K562 (cell line): ENCODE results near the gene RASL10B. TPM values are rescaled to one million over a fixed set of nuclear protein-coding genes. Genes with fewer than 3 reads are reported as not detected.

ENCODE experiments used
- ATAC-seq: fragments of 200-7000 bp; cut with Tn5 transposase; 3 replicates; pipeline ENCODE4 v1.9.1; 2020; ENCODE audit warnings: moderate library complexity
- BruUV-seq: library from RNA; stranded (reverse); fragments of 400-500 nt; replicated peaks from 2 replicates; lab custom pipeline; 2021; lab: Mats Ljungman, UMichigan
- CTCF ChIA-PET: fragments of 300-600 bp; formaldehyde crosslinking; extraction: SDS; loops from one replicate; lab custom pipeline; 2021; ENCODE audit warnings: low intra/inter-chr PET ratio; lab: Yijun Ruan, JAX
- POLR2A ChIA-PET: fragments of 300-600, 350-650 bp; sonication (Branson Sonifier 250); formaldehyde crosslinking; extraction: SDS; loops from one replicate; lab custom pipeline; 2021; ENCODE audit warnings: antibody characterized with exemption, inconsistent platforms; lab: Yijun Ruan, JAX
- DNase-seq, 4 experiments: peaks; one replicate each; pipeline versions ENCODE4 v3.0.0 to v3.0.0-alpha.2; 2011 to 2018; ENCODE audit warnings: low spot score in 3 of 4, mixed read lengths in 3 of 4; ENCODE audit errors: extremely low read depth in 1 of 4
- FAIRE-seq: peaks from 2 replicates; lab custom pipeline; 2011; peaks lifted over from hg19 to GRCh38; lab: Jason Lieb, UNC
- H2AFZ ChIP-seq: 2 replicates; pipeline ENCODE4 v1.6.0; 2011; ENCODE audit warnings: low read depth, low read length, control low read depth, inconsistent platforms
- H3K27ac ChIP-seq: fragments of 200-600 bp; 3 replicates; pipeline ENCODE4 v1.8.0; 2011; ENCODE audit warnings: low read depth, mild to moderate bottlenecking, control low read depth, inconsistent platforms, low read length, moderate library complexity, mixed read lengths; ENCODE audit errors: extremely low read depth
- H3K27me3 ChIP-seq, 2 experiments: fragments of 300-600 bp in 1 of 2; 2 replicates in 1 of 2; 3 replicates in 1 of 2; pipeline versions ENCODE4 v1.6.0 to v1.8.0; 2011; ENCODE audit warnings: inconsistent platforms in 2 of 2, low read length in 2 of 2, mild to moderate bottlenecking in 1 of 2, mixed read lengths in 1 of 2, moderate library complexity in 1 of 2; ENCODE audit not compliant: control insufficient read depth in 2 of 2, insufficient read depth in 2 of 2
- H3K36me3 ChIP-seq: fragments of 300-600 bp; 3 replicates; pipeline ENCODE4 v1.8.0; 2011; ENCODE audit warnings: mild to moderate bottlenecking, low read length, inconsistent platforms; ENCODE audit not compliant: control insufficient read depth, insufficient read depth
- H3K4me1 ChIP-seq, 2 experiments: fragments of 200-600 bp in 1 of 2; replicated peaks in 1 of 2; 2 replicates in 1 of 2; 3 replicates in 1 of 2; pipeline versions ENCODE4 v1.5.1 to v1.8.0; 2011; ENCODE audit warnings: inconsistent platforms in 2 of 2, low read length in 2 of 2, mild to moderate bottlenecking in 1 of 2, mixed read lengths in 1 of 2, moderate library complexity in 1 of 2; ENCODE audit not compliant: control insufficient read depth in 2 of 2, insufficient read depth in 2 of 2
- H3K4me2 ChIP-seq: 2 replicates; pipeline ENCODE4 v1.6.1; 2011; ENCODE audit warnings: low read length, control low read depth, inconsistent platforms, mixed read lengths; ENCODE audit not compliant: insufficient read depth
- H3K4me3 ChIP-seq: fragments of 200-600 bp; sonication (generic), shearing (Covaris generic); 2 replicates; pipeline ENCODE4 v1.5.1; 2016; ENCODE audit warnings: control low read depth, inconsistent platforms
- H3K79me2 ChIP-seq: fragments of 200-600 bp; 3 replicates; pipeline ENCODE4 v1.8.0; 2011; ENCODE audit warnings: low read length, inconsistent platforms; ENCODE audit not compliant: control insufficient read depth, insufficient read depth
- H3K9ac ChIP-seq, 2 experiments: 2 replicates each; pipeline versions ENCODE4 v1.6.0 to v1.6.1; 2011; ENCODE audit warnings: low read depth in 2 of 2, low read length in 2 of 2, control low read depth in 1 of 2, inconsistent platforms in 1 of 2, mild to moderate bottlenecking in 1 of 2, mixed read lengths in 1 of 2; ENCODE audit not compliant: insufficient read depth in 1 of 2
- H3K9me1 ChIP-seq: one replicate; pipeline ENCODE4 v1.6.0; 2011; ENCODE audit warnings: inconsistent platforms, mild to moderate bottlenecking, low read length, moderate library complexity; ENCODE audit not compliant: control insufficient read depth, insufficient read depth
- H3K9me3 ChIP-seq: replicated peaks from 2 replicates; pipeline ENCODE4 v1.5.1; 2011; ENCODE audit warnings: low read depth, low read length, inconsistent platforms; ENCODE audit not compliant: control insufficient read depth, insufficient read depth
- H4K20me1 ChIP-seq: replicated peaks from 2 replicates; pipeline ENCODE4 v1.6.1; 2011; ENCODE audit warnings: low read length, inconsistent platforms, mixed read lengths; ENCODE audit not compliant: control insufficient read depth, insufficient read depth
- GTF2F1 ChIP-seq: IDR thresholded peaks from 2 replicates; pipeline ENCODE4 v1.6.1; 2011; ENCODE audit warnings: low read depth, low read length, improper control_type of control experiment
- HDGF ChIP-seq: fragments of 450-650 bp; IDR thresholded peaks from 2 replicates; pipeline ENCODE4 v1.6.1; 2016
- NELFE ChIP-seq: IDR thresholded peaks from 2 replicates; pipeline ENCODE4 v1.6.1; 2011; ENCODE audit warnings: mild to moderate bottlenecking; ENCODE audit not compliant: insufficient read depth, insufficient read length
- U2AF1 ChIP-seq: fragments of 200-400 bp; formaldehyde crosslinking; optimal IDR thresholded peaks from 2 replicates; pipeline ENCODE3; 2017; ENCODE audit warnings: mild to moderate bottlenecking, low read depth, low read length, moderate library complexity
- WGBS: fragments of 100-300 bp; shearing (Covaris generic); methylation state at CpG from one replicate; pipeline ENCODE4 v1.1.6; 2016; ENCODE audit warnings: low coverage, mixed read lengths; ENCODE audit not compliant: insufficient coverage; ENCODE audit errors: missing lambda C conversion rate; 5-methylcytosine and 5-hydroxymethylcytosine counted together
- in situ Hi-C: fragments of 300-500 bp; cut with MboI; formaldehyde crosslinking; loops from 4 replicates; pipeline ENCODE4 v1.15.0; 2018; ENCODE audit warnings: inconsistent platforms, mixed read lengths
- intact Hi-C: fragments of 100-400 bp; cut with micrococcal nuclease; formaldehyde crosslinking; loops from 2 replicates; pipeline ENCODE4 v1.14.2; 2022
- polyA plus RNA-seq, 8 experiments: library from polyadenylated mRNA; depleted of rRNA in 4 of 8; stranded (reverse) in 5 of 8; unstranded in 3 of 8; fragments of >200 nt; fragmentation: Nextera tagmentation in 2 of 8; fragmentation: Illumina TruSeq in 1 of 8; extraction: Ambion mirVana in 2 of 8; extraction: Trizol in 1 of 8; gene quantifications; 2 replicates each; pipeline versions ENCODE4 v1.2.1 to v1.2.3, GENCODE V29; 2011 to 2014; ENCODE audit warnings: inconsistent platforms in 1 of 8, missing spikeins in 1 of 8
- total RNA-seq, 7 experiments: library from RNA; depleted of rRNA in 6 of 7; stranded (reverse); fragments of >200 nt in 6 of 7; fragmentation: Illumina TruSeq in 2 of 7; extraction: Trizol in 2 of 7; gene quantifications; 2 replicates each; pipeline versions ENCODE4 v1.2.1 to v1.2.3, GENCODE V29; 2011 to 2021; ENCODE audit warnings: low replicate concordance in 1 of 7

Gene RASL10B
- total and polyA plus RNA-seq, 9 of the 15 experiments (the other 6 are each of a cell fraction or from before 2014, with no cell fraction given) = 0.04 to 0.31 (median 0.14) TPM; not detected in 2

DNA sequence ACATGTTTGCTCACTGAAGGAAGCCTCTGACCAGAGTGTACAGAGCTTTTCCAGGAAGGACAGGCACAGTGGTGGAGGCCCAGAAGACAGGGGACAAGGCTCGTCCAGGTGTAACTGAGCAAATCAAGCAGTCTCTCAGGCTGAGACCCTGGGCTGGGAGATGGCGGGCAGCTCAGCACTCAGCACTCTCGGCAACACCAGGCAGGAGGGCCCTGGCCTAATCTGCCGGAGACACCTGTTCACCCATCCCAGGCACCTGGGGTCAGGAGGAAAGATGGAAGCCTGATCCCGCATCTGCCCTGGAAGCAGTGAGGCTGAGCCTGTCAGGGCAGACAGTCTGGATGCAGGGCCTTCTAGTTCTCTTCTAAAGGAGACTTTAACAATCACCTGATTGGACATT is 4.8 kb downstream of the RASL10B start (continued):
- TF ChIP-seq U2AF1 = no peak
- TF ChIP-seq HDGF = no peak

GRCh38 chr17:35738519-35739133 is 7.2 kb downstream of the RASL10B start:
- TF ChIP-seq NELFE (no peak), GTF2F1 (no peak)
- no TSS peak for BruUV-seq
- H2AFZ ChIP-seq = no peak overlapping the region
- H4K20me1 ChIP-seq = peaks cover 4% of the 10 kb centered on the region; the same call in 1 of the 2 replicates
- in situ Hi-C loops = loop anchor here (25.0 kb wide), 1 partner anchor 1301 kb away; no protein-coding TSS in a partner anchor
- H3K9ac ChIP-seq = no peak overlapping the region
- DNase-seq (no peak), FAIRE-seq (no peak), ATAC-seq (no peak)
- peaks cover 0 to 17% of the 10 kb centered on the region in 2 experiments; a peak in 2 of 5 replicates for H3K4me1 ChIP-seq
- intact Hi-C loops = no loop called here
- ChIA-PET POLR2A (interaction anchor here (0.5 to 0.6 kb wide), 2 partner anchors 162 to 659 kb away, joined by 3 to 4 read pairs; no protein-coding TSS in a partner anchor), CTCF (interaction anchor here (0.7 kb wide), 1 partner anchor 201 kb away, joined by 3 read pairs; the partner anchor contains the start of gene SLFN12L)
- no peaks in the 10 kb centered on the region for H3K79me2 ChIP-seq
- WGBS = 2% methylated on average over 5 of the region's 5 CpGs
- H3K27ac ChIP-seq = no peak overlapping the region
- no peak overlapping the region for H3K4me2 ChIP-seq
- H3K4me3 ChIP-seq = no peak overlapping the region
- H3K9me1 ChIP-seq = peaks cover 4% of the 10 kb centered on the region
- H3K27me3 ChIP-seq = peaks cover 33 to 75% of the 10 kb centered on the region in 2 experiments
- H3K9me3 ChIP-seq = no peaks in the 10 kb centered on the region
- H3K36me3 ChIP-seq = no peaks in the 10 kb centered on the region
